BE2C (cell line): ENCODE data around the gene PLXDC1.

ENCODE experiments used
- DNase-seq: peaks from one replicate; pipeline ENCODE4 v3.0.0-alpha.2; 2020
- H3K27me3 ChIP-seq: fragments of 250-450 bp; sonication (Bioruptor Pico); 2 replicates; pipeline ENCODE4 v1.5.1; 2020; ENCODE audit warnings: mild to moderate bottlenecking
- H3K36me3 ChIP-seq: fragments of 250-450 bp; sonication (Bioruptor Pico); 2 replicates; pipeline ENCODE4 v1.5.1; 2020; ENCODE audit warnings: mild to moderate bottlenecking
- H3K4me1 ChIP-seq: fragments of 250-450 bp; sonication (Bioruptor Pico); 2 replicates; pipeline ENCODE4 v1.5.1; 2020
- H3K4me3 ChIP-seq: 2 replicates; pipeline ENCODE4 v1.5.1; 2011; ENCODE audit warnings: low read depth, low read length
- H3K9me3 ChIP-seq: fragments of 250-450 bp; sonication (Bioruptor Pico); 2 replicates; pipeline ENCODE4 v1.5.1; 2020
- CTCF ChIP-seq: IDR thresholded peaks from 2 replicates; pipeline ENCODE4 v1.5.1; 2012; ENCODE audit warnings: mild to moderate bottlenecking, low read depth, low read length

PLXDC1 gene

DNA sequence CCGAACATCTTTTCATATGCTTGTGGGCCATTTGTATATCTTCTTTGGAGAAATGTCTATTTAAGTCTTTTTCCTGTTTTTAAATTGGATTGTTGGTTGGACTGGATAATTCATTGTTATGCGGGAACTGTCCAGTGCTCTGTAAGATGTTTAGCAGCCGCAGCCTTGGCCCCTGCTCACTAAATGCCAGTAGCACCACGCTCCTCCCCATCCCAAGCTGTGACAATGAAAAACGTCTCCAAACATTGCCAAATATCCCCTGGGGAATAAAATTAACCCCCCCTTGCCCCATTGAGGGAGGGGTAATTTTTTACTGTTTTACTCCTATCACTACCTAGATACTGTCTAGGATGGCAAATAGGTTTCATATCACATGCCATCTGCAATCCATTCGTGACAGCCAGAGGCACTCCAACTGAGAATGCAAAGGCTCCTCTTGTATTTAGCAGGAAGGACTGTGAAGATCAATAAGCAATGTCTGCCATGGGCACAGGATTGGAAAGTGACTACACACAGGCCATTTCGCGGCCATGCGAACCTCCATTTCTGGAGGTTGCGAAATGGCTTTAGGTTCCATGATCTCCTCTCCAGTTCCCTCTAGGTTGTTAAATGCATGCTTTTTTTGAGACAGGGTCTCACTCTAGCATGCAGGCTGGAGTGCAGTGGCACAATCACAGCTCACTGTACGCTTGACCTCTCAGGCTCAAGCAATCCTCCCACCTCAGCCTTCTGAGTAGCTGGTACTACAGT lies 9.3 kb downstream of the PLXDC1 start:
- no peaks in the 10 kb centered on the region for H3K4me1 ChIP-seq
- H3K27me3 ChIP-seq, result no peaks in the 10 kb centered on the region
- no peaks in the 10 kb centered on the region for H3K9me3 ChIP-seq
- no peak for TF ChIP-seq CTCF
- no peak for DNase-seq
- no peak overlapping the region for H3K4me3 ChIP-seq
- H3K36me3 ChIP-seq, result no peaks in the 10 kb centered on the region

DNA sequence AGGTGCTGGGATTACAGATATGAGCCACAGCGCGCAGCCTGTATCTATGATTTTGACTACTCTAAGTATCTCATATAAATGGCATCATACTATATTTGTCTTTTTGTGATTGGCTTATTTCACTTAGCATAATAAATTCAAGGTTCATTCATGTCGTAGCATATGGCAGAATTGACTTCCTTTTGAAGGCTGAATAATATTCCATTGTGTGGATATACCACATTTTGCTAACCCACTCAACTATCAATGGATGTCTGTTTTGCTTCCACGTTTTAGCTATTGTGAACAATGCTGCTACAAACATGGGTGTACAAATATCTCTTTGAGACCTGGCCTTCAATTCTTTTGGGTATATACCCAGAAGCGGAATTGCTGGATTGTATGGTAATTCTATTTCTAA lies 10.1 kb downstream of the PLXDC1 start:
- Histone ChIP-seq H3K4me3 (no peak overlapping the region), H3K4me1 (no peaks in the 10 kb centered on the region)

GRCh38 chr17:39139561-39139960 lies 11.9 kb downstream of the PLXDC1 start:
- Histone ChIP-seq H3K4me1 (no peaks in the 10 kb centered on the region), H3K9me3 (no peaks in the 10 kb centered on the region), H3K4me3 (no peak overlapping the region), H3K36me3 (no peaks in the 10 kb centered on the region), H3K27me3 (no peaks in the 10 kb centered on the region)
- TF ChIP-seq CTCF, result no peak
- no peak for DNase-seq

More for the DNA sequence above, 10.1 kb downstream of the PLXDC1 start:
- Histone ChIP-seq H3K36me3 (no peaks in the 10 kb centered on the region), H3K27me3 (no peaks in the 10 kb centered on the region), H3K9me3 (no peaks in the 10 kb centered on the region)
- TF ChIP-seq CTCF, result no peak
- no peak for DNase-seq

GRCh38 chr17:39139161-39139511 lies 12.3 kb downstream of the PLXDC1 start:
- Histone ChIP-seq H3K4me3 (no peak overlapping the region), H3K36me3 (no peaks in the 10 kb centered on the region), H3K27me3 (no peaks in the 10 kb centered on the region), H3K4me1 (no peaks in the 10 kb centered on the region), H3K9me3 (no peaks in the 10 kb centered on the region)
- DNase-seq, result no peak
- TF ChIP-seq CTCF, result no peak

DNA sequence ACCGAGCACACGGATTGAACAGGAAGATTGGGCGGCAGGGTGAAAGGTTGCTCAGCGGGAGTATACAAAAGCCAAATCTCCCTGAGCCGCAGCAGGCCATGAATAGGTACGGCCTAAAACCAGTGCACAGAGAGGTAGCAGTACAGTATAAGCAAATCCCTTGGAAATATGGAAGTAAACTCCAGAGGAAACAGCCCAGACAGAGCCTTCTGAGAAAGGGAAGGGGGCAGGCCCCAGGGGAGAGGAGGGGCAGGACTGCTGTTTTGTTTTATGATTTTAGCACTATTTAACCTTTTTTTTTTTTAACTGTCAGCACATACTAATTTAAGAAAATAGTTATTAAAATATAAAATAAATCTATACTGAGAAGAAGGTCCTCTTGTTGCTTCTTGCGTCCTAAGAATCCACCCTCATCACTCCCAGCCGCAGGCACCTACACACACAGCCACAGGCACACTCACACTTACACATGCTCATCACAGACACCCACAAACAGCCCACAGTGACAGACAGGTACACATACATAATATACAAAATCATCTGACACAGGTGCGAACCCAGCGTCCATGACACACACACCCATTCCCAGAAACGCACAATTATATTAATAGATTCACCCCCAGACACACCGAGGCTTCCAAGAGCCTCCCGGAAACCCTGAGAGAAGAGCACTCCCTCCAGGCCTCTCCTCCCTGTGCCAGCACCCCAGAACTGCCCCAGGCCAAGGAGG lies 12.8 kb downstream of the PLXDC1 start:
- no peaks in the 10 kb centered on the region for H3K4me1 ChIP-seq
- no peaks in the 10 kb centered on the region for H3K27me3 ChIP-seq
- H3K4me3 ChIP-seq, result no peak overlapping the region
- no peak for TF ChIP-seq CTCF
- DNase-seq, result no peak
- no peaks in the 10 kb centered on the region for H3K36me3 ChIP-seq
- H3K9me3 ChIP-seq, result no peaks in the 10 kb centered on the region

DNA sequence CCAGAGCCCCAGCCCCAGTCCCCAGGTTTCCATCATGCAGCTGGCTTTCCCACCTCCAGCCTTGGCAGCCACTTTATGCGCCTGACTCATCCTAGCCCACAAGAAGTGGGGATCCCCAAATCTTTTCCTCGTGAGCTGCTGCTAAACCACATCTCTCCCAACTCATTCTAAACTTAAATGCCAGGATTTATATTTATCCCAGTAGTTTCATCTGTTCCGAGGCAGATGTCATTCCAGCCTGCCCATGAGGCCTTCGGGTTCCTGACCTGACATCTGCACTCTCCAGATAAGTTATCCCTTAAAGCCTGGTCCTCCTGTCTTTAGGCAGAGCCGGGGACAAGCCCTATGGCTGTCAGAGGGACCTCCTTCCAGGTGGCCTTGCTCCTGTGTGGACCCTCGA lies 16.6 kb downstream of the PLXDC1 start:
- DNase-seq, result no peak
- H3K4me1 ChIP-seq, result no peaks in the 10 kb centered on the region
- no peaks in the 10 kb centered on the region for H3K36me3 ChIP-seq
- no peaks in the 10 kb centered on the region for H3K9me3 ChIP-seq
- TF ChIP-seq CTCF, result no peak
- no peaks in the 10 kb centered on the region for H3K27me3 ChIP-seq
- H3K4me3 ChIP-seq, result no peak overlapping the region
